ENCODE results near the gene SMC5. TPM values are rescaled to one million over a fixed set of nuclear protein-coding genes. Genes with fewer than 3 reads are reported as not detected.

The SMC5 gene
- total RNA-seq, 4 donors from 2014 or later: 16.2 to 250 (median 20.5) TPM

DNA sequence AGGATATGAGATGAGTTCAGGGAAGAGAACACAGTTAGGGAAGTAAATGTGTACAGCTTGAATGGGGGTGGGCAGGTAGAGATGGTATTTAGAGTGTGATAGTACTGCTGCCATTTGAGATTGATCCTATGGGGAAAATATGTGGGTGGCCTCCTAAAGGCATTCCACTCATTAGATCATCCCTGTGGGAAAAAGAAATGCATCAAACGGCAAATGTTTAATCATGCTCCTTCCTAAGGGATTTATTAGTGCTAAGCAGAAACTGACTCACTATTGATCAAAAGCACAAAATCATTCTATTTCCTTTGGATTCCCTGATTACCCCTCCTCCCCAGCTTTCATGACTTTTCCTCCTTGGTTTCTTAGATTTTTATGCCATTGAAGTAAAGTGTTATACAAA, 36.4 kb upstream of the SMC5 start:
- H3K9me3 ChIP-seq: no peaks in the 10 kb centered on the region
- no peaks in the 10 kb centered on the region for H3K27me3 ChIP-seq
- no peaks in the 10 kb centered on the region for H3K36me3 ChIP-seq
- ATAC-seq: no peak
- H3K27ac ChIP-seq: no peak overlapping the region
- no peaks in the 10 kb centered on the region for H3K4me1 ChIP-seq
- intact Hi-C loops (cut with DNase I; ENCODE audit: low total_unique reads) (no loop called here), in situ Hi-C loops (cut with MboI; ENCODE audit: low sequenced_read_pairs in 4 of 4) (loop anchor here in 1 of 4 donors (10.0 kb wide), 1 partner anchor 248 kb away; no protein-coding TSS in a partner anchor)
- no peak overlapping the region for H3K4me3 ChIP-seq
- DNase-seq: no peak
- TF ChIP-seq, protein P1, sequence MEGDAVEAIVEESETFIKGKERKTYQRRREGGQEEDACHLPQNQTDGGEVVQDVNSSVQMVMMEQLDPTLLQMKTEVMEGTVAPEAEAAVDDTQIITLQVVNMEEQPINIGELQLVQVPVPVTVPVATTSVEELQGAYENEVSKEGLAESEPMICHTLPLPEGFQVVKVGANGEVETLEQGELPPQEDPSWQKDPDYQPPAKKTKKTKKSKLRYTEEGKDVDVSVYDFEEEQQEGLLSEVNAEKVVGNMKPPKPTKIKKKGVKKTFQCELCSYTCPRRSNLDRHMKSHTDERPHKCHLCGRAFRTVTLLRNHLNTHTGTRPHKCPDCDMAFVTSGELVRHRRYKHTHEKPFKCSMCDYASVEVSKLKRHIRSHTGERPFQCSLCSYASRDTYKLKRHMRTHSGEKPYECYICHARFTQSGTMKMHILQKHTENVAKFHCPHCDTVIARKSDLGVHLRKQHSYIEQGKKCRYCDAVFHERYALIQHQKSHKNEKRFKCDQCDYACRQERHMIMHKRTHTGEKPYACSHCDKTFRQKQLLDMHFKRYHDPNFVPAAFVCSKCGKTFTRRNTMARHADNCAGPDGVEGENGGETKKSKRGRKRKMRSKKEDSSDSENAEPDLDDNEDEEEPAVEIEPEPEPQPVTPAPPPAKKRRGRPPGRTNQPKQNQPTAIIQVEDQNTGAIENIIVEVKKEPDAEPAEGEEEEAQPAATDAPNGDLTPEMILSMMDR (IDR thresholded peaks at IDR 0.05 in 4 of 5, conservative IDR thresholded peaks at IDR 0.05 in 1 of 5): no peak
- TF ChIP-seq POLR2A (IDR thresholded peaks at IDR 0.05): no peak

DNA sequence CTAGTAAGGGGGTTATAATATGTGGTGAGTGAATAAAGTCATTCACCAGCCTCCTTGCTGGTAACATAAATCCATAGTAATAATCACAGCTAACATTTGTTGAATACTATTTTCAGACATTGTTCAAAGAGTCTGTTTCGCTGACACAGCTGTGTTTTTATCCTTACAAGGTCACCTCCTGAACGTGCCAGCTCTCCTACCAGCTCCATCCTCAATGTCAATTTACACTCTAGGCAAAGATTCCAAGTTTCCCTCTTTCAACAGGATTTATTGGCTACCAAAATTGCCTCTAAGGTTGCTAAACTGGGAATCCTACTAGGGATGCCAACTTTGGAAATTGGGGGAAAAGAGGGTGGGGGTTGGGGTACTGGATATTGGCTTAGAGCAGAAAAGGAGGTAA, 30.7 kb upstream of the SMC5 start:
- H3K4me3 ChIP-seq: no peak overlapping the region
- TF ChIP-seq, protein P1 (IDR thresholded peaks at IDR 0.05 in 4 of 5, conservative IDR thresholded peaks at IDR 0.05 in 1 of 5): no peak
- TF ChIP-seq POLR2A (IDR thresholded peaks at IDR 0.05): no peak
- H3K27ac ChIP-seq: no peak overlapping the region
- DNase-seq (no peak), ATAC-seq (no peak)
- no peaks in the 10 kb centered on the region for H3K36me3 ChIP-seq
- H3K27me3 ChIP-seq: no peaks in the 10 kb centered on the region
- in situ Hi-C loops (cut with MboI; ENCODE audit: low sequenced_read_pairs in 4 of 4): loop anchor here in 2 of 4 donors (10.0 to 25.0 kb wide), 4 partner anchors 116 to 441 kb away; no protein-coding TSS in a partner anchor
- intact Hi-C loops (cut with DNase I; ENCODE audit: low total_unique reads): no loop called here
- H3K9me3 ChIP-seq: no peaks in the 10 kb centered on the region
- H3K4me1 ChIP-seq: peaks cover 16 to 17% of the 10 kb centered on the region in 2 donors

DNA sequence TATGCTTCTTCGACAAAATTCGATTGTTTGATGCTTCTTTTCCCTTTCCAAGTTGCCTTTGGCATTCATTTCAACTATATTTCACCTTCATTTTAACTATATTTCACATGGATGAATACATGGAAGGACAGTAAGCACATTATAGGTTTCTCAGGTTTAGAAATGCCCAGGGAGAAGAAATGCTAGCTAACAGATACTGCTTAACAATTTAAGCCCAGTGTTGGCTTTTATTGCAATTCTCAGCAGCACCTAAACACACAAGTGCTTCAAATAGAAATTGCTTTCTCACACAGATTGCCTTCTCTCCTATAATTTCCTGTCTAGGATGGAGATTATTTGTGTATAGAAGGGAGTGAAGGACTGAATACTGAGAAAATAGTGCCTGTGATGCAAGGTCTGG, 30.2 kb upstream of the SMC5 start:
- TF ChIP-seq, protein P1 (IDR thresholded peaks at IDR 0.05 in 4 of 5, conservative IDR thresholded peaks at IDR 0.05 in 1 of 5): no peak
- TF ChIP-seq POLR2A (IDR thresholded peaks at IDR 0.05): no peak
- ATAC-seq (no peak), DNase-seq (no peak)
- intact Hi-C loops (cut with DNase I; ENCODE audit: low total_unique reads) (loop anchor here (1.0 kb wide), 1 partner anchor 256 kb away; no protein-coding TSS in a partner anchor), in situ Hi-C loops (cut with MboI; ENCODE audit: low sequenced_read_pairs in 4 of 4) (loop anchor here in 2 of 4 donors (10.0 to 25.0 kb wide), 4 partner anchors 116 to 441 kb away; no protein-coding TSS in a partner anchor)
- Histone ChIP-seq H3K27ac (peak overlapping the region in 2 of 4 donors; percentile 7 to 39), H3K36me3 (no peaks in the 10 kb centered on the region), H3K4me3 (no peak overlapping the region), H3K9me3 (no peaks in the 10 kb centered on the region), H3K27me3 (no peaks in the 10 kb centered on the region), H3K4me1 (peaks cover 16 to 17% of the 10 kb centered on the region in 2 donors)

DNA sequence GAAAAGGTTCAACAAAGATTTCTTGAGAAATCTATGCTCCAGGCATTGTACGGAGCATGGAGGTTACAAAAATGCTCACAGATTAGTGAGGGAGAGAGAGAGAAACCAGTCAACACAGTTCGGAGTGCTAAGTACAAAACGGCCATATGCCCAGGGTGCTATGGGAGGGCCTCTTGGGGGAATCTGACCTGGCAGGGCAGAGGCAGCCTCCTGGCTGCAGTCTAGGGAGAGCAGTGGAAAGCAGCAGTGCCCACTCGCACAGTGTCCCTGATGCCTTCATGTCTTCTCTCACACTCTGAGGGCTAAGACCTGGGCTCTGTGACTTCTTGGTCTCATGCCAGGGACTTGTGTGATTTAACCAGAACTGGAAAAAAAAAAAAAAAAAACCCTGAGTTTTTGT, 29.8 kb upstream of the SMC5 start:
- H3K36me3 ChIP-seq: no peaks in the 10 kb centered on the region
- TF ChIP-seq, protein P1 (IDR thresholded peaks at IDR 0.05 in 4 of 5, conservative IDR thresholded peaks at IDR 0.05 in 1 of 5): no peak
- TF ChIP-seq POLR2A (IDR thresholded peaks at IDR 0.05): no peak
- ATAC-seq: peak; percentile 52 to 56
- peak overlapping the region in 2 of 4 donors; percentile 7 to 39 for H3K27ac ChIP-seq
- H3K27me3 ChIP-seq: no peaks in the 10 kb centered on the region
- H3K4me1 ChIP-seq: peaks cover 16 to 17% of the 10 kb centered on the region in 2 donors
- in situ Hi-C loops (cut with MboI; ENCODE audit: low sequenced_read_pairs in 4 of 4) (loop anchor here in 2 of 4 donors (10.0 to 25.0 kb wide), 4 partner anchors 117 to 442 kb away; no protein-coding TSS in a partner anchor), intact Hi-C loops (cut with DNase I; ENCODE audit: low total_unique reads) (loop anchor here (1.0 kb wide), 1 partner anchor 257 kb away; no protein-coding TSS in a partner anchor)
- DNase-seq: no peak
- H3K9me3 ChIP-seq: no peaks in the 10 kb centered on the region
- no peak overlapping the region for H3K4me3 ChIP-seq

Measured in gastrocnemius medialis (tissue), 4 donors.